ENCODE measurements around the gene IFITM5. TPM values are rescaled to one million over a fixed set of nuclear protein-coding genes. Genes with fewer than 3 reads are reported as not detected.

IFITM5 gene
- total RNA-seq, 2 donors from 2014 or later: not detected

GRCh38 chr11:272195-272930 lies 27.0 kb downstream of the IFITM5 start:
- Mint-ChIP-seq H3K4me1 (peaks cover 5% of the 10 kb centered on the region), H3K27ac (no peak overlapping the region), H3K4me3 (no peak overlapping the region), H3K27me3 (ENCODE audit: insufficient read depth) (peaks cover 4% of the 10 kb centered on the region), H3K36me3 (ENCODE audit: low read depth) (no peaks in the 10 kb centered on the region), H3K9me3 (no peaks in the 10 kb centered on the region)
- Histone ChIP-seq H3K9ac (ENCODE audit: extremely low read depth, low read length, poor library complexity, severe bottlenecking) (no peak overlapping the region), H3K9me3 (ENCODE audit: control insufficient read depth, low read length) (no peaks in the 10 kb centered on the region), H3K4me1 (ENCODE audit: control insufficient read depth, insufficient read depth, low read length) (no peaks in the 10 kb centered on the region), H3K27ac (ENCODE audit: low read depth, low read length) (no peak overlapping the region), H3K36me3 (ENCODE audit: control insufficient read depth, insufficient read depth, low read length) (no peaks in the 10 kb centered on the region), H3K4me3 (ENCODE audit: low read length) (no peak overlapping the region), H3K27me3 (ENCODE audit: control insufficient read depth, insufficient read depth, low read length, poor library complexity, severe bottlenecking) (no peaks in the 10 kb centered on the region)
- TF ChIP-seq CTCF (conservative IDR thresholded peaks at IDR 0.05): no peak
- WGBS, 2 experiments (ENCODE audit: insufficient coverage in 1 of 2, insufficient read length in 1 of 2): 93 to 98% methylated on average over 11 to 22 of the region's 22 CpGs
- peak; percentile 29 for DNase-seq

DNA sequence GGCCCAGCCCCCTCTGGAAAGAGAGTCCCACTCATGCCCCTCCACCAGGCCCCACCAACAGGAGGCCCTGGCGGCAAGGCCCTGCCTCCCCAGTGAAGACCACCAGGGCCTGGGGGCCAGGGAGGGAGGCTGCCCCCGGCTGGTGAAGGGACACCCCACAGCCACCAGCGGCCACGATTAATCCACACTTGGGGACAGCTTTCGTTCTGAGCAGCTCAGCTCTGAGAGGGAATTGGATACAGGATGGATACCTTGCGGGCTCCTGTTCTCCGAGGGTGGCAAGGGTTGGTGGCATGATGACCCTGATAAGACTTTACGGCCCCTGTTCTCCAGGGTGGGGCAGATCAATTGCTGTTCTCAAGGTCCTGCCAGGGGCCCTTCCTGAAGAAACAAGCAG lies 28.0 kb downstream of the IFITM5 start:
- no peak overlapping the region for H3K9ac ChIP-seq (ENCODE audit: extremely low read depth, low read length, poor library complexity, severe bottlenecking)
- peaks cover 4% of the 10 kb centered on the region for H3K27me3 Mint-ChIP-seq (ENCODE audit: insufficient read depth)
- DNase-seq: peak; percentile 31
- H3K27ac Mint-ChIP-seq: no peak overlapping the region
- no peak overlapping the region for H3K4me3 ChIP-seq (ENCODE audit: low read length)
- no peaks in the 10 kb centered on the region for H3K4me1 ChIP-seq (ENCODE audit: control insufficient read depth, insufficient read depth, low read length)
- H3K9me3 Mint-ChIP-seq: peaks cover 5% of the 10 kb centered on the region
- no peaks in the 10 kb centered on the region for H3K36me3 Mint-ChIP-seq (ENCODE audit: low read depth)
- 87 to 88% methylated on average over 7 to 8 of the region's 8 CpGs for WGBS, 2 experiments (ENCODE audit: insufficient coverage in 1 of 2, insufficient read length in 1 of 2)
- H3K36me3 ChIP-seq (ENCODE audit: control insufficient read depth, insufficient read depth, low read length): no peaks in the 10 kb centered on the region
- peaks cover 5% of the 10 kb centered on the region for H3K4me1 Mint-ChIP-seq
- TF ChIP-seq CTCF (conservative IDR thresholded peaks at IDR 0.05): no peak
- H3K9me3 ChIP-seq (ENCODE audit: control insufficient read depth, low read length): no peaks in the 10 kb centered on the region
- no peaks in the 10 kb centered on the region for H3K27me3 ChIP-seq (ENCODE audit: control insufficient read depth, insufficient read depth, low read length, poor library complexity, severe bottlenecking)
- no peak overlapping the region for H3K4me3 Mint-ChIP-seq
- H3K27ac ChIP-seq (ENCODE audit: low read depth, low read length): no peak overlapping the region

GRCh38 chr11:270451-271318 lies 28.6 kb downstream of the IFITM5 start:
- H3K4me3 ChIP-seq (ENCODE audit: low read length): no peak overlapping the region
- H3K9ac ChIP-seq (ENCODE audit: extremely low read depth, low read length, poor library complexity, severe bottlenecking): no peak overlapping the region
- TF ChIP-seq CTCF (conservative IDR thresholded peaks at IDR 0.05): no peak
- H3K27me3 ChIP-seq (ENCODE audit: control insufficient read depth, insufficient read depth, low read length, poor library complexity, severe bottlenecking): no peaks in the 10 kb centered on the region
- peaks cover 5% of the 10 kb centered on the region for H3K4me1 Mint-ChIP-seq
- H3K27ac ChIP-seq (ENCODE audit: low read depth, low read length): no peak overlapping the region
- no peaks in the 10 kb centered on the region for H3K36me3 Mint-ChIP-seq (ENCODE audit: low read depth)
- peaks cover 4% of the 10 kb centered on the region for H3K27me3 Mint-ChIP-seq (ENCODE audit: insufficient read depth)
- DNase-seq: no peak
- H3K36me3 ChIP-seq (ENCODE audit: control insufficient read depth, insufficient read depth, low read length): no peaks in the 10 kb centered on the region
- no peak overlapping the region for H3K27ac Mint-ChIP-seq
- H3K4me1 ChIP-seq (ENCODE audit: control insufficient read depth, insufficient read depth, low read length): no peaks in the 10 kb centered on the region
- no peak overlapping the region for H3K4me3 Mint-ChIP-seq
- WGBS, 2 experiments (ENCODE audit: insufficient coverage in 1 of 2, insufficient read length in 1 of 2): 90 to 94% methylated on average over 6 to 18 of the region's 18 CpGs
- no peaks in the 10 kb centered on the region for H3K9me3 ChIP-seq (ENCODE audit: control insufficient read depth, low read length)
- peaks cover 5% of the 10 kb centered on the region for H3K9me3 Mint-ChIP-seq
